HG02610 (cell line): ENCODE results near the gene RGP1.

ENCODE experiments used
- ATAC-seq: cut with Tn5 transposase; IDR thresholded peaks from one replicate; pipeline ENCODE4 v1.9.1; 2021; ENCODE audit warnings: mild to moderate bottlenecking, moderate library complexity; ENCODE audit not compliant: unreplicated experiment

RGP1 gene

GRCh38 chr9:35767458-35767857, 18.4 kb downstream of the RGP1 start:
- no peak for ATAC-seq

- ATAC-seq: no peak
Measured at GRCh38 chr9:35769763-35770162, 20.7 kb downstream of the RGP1 start.

- no peak for ATAC-seq
Measured at GRCh38 chr9:35771075-35771433, 22.0 kb downstream of the RGP1 start.

- ATAC-seq: no peak
Measured at GRCh38 chr9:35771534-35771933, 22.4 kb downstream of the RGP1 start.

GRCh38 chr9:35771943-35772342, 22.9 kb downstream of the RGP1 start:
- no peak for ATAC-seq

GRCh38 chr9:35774907-35775635, 26.0 kb downstream of the RGP1 start:
- ATAC-seq: no peak

- peak; percentile 62 for ATAC-seq
Measured at GRCh38 chr9:35776018-35776417, 26.9 kb downstream of the RGP1 start.

GRCh38 chr9:35778496-35778895, 29.4 kb downstream of the RGP1 start:
- ATAC-seq: no peak

GRCh38 chr9:35781066-35781465, 32.0 kb downstream of the RGP1 start:
- ATAC-seq: no peak

GRCh38 chr9:35783418-35783817, 34.3 kb downstream of the RGP1 start:
- no peak for ATAC-seq

- no peak for ATAC-seq
Measured at GRCh38 chr9:35789541-35789940, 40.5 kb downstream of the RGP1 start.

GRCh38 chr9:35790025-35790384, 40.9 kb downstream of the RGP1 start:
- no peak for ATAC-seq

- no peak for ATAC-seq
Measured at GRCh38 chr9:35790385-35791296, 41.6 kb downstream of the RGP1 start.

- ATAC-seq: no peak
Measured at GRCh38 chr9:35791297-35791921, 42.3 kb downstream of the RGP1 start, which contains the start of gene NPR2. TSS of gene NPR2 (plus strand) at chr9:35791591. CDS start at chr9:35792409, 818 bp downstream.

GRCh38 chr9:35792024-35792813, 43.1 kb downstream of the RGP1 start:
- ATAC-seq: no peak

- ATAC-seq: no peak
Measured at GRCh38 chr9:35792826-35793225, 43.7 kb downstream of the RGP1 start.

- no peak for ATAC-seq
Measured at GRCh38 chr9:35793461-35793860, 44.4 kb downstream of the RGP1 start.

- ATAC-seq: no peak
Measured at GRCh38 chr9:35795695-35796094, 46.6 kb downstream of the RGP1 start.

GRCh38 chr9:35797311-35798109, 48.4 kb downstream of the RGP1 start:
- no peak for ATAC-seq
